HL-60/S4 (cell line): ENCODE measurements around the gene KLHL15.
"Not testable (repeated sequence)": the region's sequence is repeated elsewhere in the genome, so short reads cannot be mapped to it uniquely, and the experiment has no call there.

Experiments
- in situ Hi-C: fragments of 300-500 bp; cut with MboI; formaldehyde crosslinking; loops from 2 replicates; pipeline ENCODE4 v1.14.3; 2022; ENCODE audit warnings: low sequenced_read_pairs

KLHL15 gene

DNA sequence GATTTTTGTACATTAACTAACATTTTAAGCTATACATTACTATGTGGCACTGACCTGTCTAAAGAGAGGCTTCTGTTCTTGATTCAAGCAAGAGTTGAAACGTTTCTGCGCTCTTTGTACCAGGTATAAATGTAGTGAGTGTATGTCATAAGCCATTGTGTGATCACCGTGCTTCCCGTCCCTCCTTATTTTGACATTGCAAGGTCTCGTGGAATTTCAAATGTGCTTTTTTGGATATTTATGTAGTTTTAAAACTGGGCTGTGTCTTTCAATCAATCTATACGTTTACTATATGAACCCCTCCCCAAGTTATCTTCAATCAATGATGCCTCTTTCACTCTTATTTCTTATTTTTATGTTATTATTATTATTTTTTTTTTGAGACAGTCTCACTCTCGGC lies at the start of gene KLHL15:
Gene KLHL15, minus strand, starts transcription at position 101 of the 400 bp plus-strand sequence. CDS start 20,493 bp downstream, outside the sequence.
- in situ Hi-C loops: no loop called here

- in situ Hi-C loops: loop anchor here (25.0 kb wide), 1 partner anchor 383 kb away; no protein-coding TSS in a partner anchor
Measured at GRCh38 chrX:24069877-24070276, 42.9 kb upstream of the KLHL15 start.

DNA sequence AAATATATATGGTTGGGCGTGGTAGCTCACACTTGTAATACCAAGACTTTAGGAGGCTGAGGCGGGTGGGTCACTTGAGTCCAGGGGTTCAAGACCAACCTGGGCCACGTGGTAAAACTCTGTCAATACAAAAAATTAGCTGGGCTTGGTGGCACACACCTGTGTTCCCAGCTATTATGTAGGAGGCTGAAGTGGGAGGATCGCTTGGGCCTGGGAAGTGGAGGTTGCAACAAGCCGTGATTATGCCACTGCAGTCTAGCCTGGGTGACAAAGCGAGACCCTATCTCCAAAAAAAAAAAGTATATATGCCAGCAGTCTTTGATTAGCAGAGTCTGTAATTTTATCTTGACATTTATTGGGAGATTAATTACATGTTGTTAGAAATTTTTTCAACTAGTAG lies 36.5 kb upstream of the KLHL15 start:
- in situ Hi-C loops: loop anchor here (25.0 kb wide), 1 partner anchor 376 kb away; no protein-coding TSS in a partner anchor

GRCh38 chrX:24055043-24055356 lies 28.0 kb upstream of the KLHL15 start:
- in situ Hi-C loops: loop anchor here (25.0 kb wide), 1 partner anchor 368 kb away; no protein-coding TSS in a partner anchor

DNA sequence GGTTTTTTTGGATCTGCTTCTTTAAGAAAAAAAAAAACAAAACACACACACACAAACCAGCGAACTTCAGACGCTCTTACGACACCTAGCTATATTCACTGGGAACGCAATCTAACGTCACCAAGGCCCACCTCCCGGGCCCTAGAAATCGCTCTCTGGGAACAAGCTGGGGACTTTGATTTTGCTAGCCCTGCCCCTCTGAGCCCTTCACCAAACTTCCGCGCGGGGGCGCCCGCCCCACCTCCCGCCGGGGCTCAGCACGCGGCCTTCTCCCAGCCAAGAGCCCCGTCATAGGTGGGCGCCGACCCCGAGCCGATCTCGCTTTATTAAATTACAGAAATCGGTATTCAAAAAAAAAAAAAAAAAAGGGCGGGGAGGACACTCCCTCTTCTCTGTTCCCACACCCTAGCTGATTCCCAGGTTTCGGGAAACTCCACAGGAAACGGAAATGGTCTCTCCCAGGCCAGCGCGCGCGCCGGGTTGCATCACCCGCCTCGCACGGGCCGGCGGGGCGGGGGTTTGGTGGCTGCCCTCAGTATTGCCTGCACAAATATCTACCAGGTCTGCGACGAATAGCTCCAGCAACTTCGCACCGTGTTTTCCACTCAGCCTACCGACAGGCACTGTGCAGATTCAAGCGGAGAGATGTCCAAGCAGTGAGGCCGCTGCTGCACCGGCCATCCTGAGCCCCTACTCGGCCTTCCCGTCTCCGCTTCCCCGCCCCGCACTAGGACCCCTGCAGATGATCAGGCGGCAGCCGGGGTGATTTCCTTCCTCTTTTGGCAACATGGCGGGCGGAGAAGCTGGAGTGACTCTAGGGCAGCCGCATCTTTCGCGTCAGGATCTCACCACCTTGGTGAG lies 27.4 kb upstream of the KLHL15 start, which contains the start of gene EIF2S3:
Gene EIF2S3, plus strand, starts transcription at position 775 of the 861 bp plus-strand sequence. Its CDS starts 13 bp downstream, at position 788.
- in situ Hi-C loops: loop anchor here (25.0 kb wide), 1 partner anchor 367 kb away; no protein-coding TSS in a partner anchor

DNA sequence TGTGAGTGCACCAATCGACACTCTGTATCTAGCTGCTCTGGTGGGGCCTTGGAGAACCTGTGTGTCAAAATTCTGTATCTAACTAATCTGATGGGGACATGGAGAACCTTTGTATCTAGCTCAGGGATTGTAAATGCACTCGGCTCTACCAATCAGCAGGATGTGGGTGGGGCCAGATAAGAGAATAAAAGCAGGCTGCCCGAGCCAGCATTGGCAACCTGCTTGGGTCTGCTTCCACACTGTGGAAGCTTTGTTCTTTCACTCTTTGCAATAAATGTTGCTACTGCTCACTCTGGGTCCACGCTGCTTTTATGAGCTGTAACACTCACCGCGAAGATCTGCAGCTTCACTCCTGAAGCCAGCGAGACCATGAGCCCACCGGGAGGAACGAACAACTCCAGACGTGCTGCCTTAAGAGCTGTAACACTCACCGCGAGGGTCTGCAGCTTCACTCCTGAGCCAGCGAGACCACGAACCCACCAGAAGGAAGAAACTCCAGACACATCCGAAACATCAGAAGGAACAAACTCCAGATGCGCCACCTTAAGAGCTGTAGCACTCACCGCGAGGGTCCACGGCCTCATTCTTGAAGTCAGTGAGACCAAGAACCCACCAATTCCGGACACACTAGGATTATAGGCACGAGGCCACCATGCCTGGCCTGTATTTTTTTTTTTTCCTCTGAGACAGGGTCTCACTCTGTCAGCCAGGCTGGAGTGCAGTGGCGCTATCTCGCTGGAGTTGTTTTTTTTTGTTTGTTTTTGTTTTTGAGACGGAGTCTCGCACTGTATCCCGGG lies 23.7 kb upstream of the KLHL15 start:
- in situ Hi-C loops: loop anchor here (25.0 kb wide), 1 partner anchor 363 kb away; no protein-coding TSS in a partner anchor

GRCh38 chrX:24049643-24050042 lies 22.7 kb upstream of the KLHL15 start:
- in situ Hi-C loops: loop anchor here (25.0 kb wide), 1 partner anchor 362 kb away; no protein-coding TSS in a partner anchor

DNA sequence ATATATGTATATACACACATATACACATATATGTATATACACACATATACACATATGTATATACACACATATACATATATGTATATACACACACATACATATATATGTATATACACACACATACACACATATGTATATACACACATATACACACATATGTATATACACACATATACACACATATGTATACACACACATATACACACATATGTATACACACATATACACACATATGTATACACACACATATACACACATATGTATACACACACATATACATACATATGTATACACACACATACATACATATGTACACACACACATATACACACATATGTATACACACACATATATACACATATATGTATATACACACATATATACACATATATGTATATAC lies 19.1 kb upstream of the KLHL15 start:
- in situ Hi-C loops: not testable (repeated sequence)

- in situ Hi-C loops: no loop called here
Measured at GRCh38 chrX:24037729-24038128, 10.7 kb upstream of the KLHL15 start.

DNA sequence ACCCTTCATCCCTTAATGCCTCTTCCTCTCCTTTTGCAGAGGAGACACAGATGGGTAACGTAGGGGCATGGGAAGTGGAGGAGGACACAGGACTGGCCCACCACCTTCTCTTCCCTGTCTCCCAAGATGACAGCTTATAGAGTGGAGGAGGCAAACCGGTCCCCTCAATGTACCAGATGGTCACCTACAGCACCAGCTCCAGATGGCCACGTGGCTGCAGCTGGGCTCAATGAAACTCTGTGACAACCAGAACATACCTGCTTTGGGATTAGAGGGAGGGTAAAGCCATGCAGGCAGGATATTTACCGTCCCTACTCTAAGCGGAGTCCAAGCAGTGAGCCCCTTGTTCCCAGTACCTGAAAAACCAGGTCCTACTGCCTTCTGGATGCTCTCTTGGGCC lies 7.5 kb upstream of the KLHL15 start:
- in situ Hi-C loops: no loop called here

DNA sequence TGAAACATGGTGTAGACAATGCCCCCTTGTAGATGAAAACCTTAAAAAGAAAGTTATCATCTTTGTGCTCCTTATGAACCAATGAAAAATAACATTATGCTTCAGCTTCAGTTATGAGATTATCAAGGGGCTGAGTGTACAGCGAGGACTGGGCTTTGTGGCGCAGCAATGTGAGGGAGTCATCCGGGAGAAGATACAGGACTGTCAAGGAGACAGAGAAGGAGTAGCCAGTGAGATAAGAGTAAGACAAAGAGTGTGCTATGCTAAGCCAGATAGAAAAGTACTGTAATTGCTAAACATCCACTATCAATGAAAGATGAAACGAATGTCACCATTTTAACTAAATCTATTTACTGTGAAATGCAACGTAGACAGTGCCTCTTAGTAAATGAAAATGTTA lies 3.6 kb upstream of the KLHL15 start:
- in situ Hi-C loops: no loop called here

DNA sequence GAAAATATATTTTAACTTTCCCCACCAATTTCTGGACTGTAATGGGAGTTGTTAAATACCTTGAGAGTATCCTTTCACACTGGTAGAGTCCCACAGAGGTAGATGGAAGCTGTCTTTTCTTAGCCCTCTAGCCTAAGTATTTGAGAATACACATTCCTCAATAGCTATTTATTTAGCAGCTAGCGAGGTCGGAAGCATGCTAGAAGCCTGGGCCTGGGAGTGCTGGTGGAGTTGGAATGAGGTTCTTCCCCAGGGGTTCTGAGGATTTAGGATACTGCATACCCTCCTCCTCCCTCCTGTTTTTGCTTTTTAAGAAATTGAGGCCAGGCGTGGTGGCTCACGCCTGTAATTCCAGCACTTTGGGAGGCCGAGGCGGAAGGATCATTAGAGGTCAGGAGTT lies 999 bp upstream of the KLHL15 start:
- in situ Hi-C loops: no loop called here

- in situ Hi-C loops: no loop called here
Measured at GRCh38 chrX:24026432-24026831, 554 bp downstream of the KLHL15 start.

- in situ Hi-C loops: no loop called here
Measured at GRCh38 chrX:24025741-24026403, 1.1 kb downstream of the KLHL15 start.

DNA sequence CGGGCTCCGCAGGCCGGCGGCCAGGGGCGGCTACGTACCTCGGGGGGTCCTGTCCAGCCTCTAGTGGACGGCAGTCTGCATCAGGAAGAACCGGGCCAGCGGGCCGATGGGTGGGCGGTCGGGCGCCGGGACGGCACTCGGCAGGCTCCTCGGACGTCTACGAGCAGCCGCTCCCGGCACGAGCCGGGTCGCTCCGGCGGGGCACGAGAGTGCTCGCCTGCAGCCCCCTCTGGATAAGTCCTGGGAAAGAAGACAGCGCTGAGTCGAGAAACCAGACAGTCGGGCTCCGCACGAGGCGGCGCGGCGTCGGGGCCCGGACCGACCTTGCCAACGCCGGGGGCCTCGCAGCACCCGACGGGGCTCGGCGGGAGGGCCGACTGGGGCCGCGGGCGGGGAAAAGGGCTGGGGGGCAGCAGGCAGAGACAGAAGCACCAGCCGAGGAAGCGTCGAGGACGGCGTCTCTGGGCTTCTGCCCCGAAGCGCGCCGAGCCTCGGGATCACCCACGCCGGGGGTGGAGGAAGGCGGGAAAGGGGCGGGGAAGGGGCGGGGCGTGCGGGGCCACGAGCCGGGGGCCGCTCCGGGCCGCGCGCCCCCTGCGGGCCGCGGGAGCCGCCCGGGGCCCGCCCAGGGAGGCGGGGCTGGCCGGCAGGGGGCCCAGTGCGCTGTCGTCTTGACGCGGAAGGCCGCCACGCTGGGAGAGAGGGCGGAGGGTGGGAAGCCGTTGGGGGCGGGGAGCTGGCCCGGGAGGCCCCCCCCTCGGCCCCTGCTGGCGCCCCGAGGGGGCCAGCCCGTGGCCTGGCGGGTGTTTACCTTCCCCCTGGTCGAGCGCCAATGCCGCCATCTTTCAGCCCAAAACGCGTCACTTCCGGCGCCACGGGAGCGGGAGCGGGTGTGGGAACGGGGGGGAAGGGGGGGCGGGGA lies 1.9 kb downstream of the KLHL15 start:
- in situ Hi-C loops: no loop called here

DNA sequence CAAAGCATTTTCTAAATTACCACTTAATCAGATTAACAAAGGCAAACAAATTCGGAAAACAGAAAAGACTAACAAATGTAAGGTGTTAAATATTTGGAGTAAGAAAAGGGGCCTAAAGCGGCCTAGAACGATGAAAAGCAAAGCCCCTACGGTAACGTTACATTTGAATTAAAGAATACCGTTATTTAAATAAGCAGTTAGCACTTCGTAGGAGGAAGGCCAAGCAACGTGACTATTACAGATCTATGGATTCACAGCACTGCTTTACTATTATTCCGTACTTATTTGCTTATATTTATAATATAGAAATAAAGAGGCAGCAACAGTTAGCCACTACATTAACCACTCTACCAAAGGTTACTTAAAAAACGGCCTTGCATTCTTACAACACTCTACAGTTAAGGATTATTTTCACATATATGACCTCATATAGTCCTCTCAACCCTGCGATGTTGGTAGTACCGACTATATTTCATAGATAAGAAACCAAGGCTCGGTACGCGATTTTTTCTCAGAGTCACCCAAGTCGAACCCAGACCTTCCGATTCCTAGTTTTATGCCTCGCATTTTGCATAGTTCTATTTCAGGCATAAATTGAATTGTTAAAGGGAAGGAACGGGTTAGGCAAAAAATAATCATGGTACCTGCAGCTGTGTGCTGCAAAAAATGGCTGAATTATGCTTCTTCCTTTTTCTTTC lies 2.9 kb downstream of the KLHL15 start:
- in situ Hi-C loops: no loop called here

DNA sequence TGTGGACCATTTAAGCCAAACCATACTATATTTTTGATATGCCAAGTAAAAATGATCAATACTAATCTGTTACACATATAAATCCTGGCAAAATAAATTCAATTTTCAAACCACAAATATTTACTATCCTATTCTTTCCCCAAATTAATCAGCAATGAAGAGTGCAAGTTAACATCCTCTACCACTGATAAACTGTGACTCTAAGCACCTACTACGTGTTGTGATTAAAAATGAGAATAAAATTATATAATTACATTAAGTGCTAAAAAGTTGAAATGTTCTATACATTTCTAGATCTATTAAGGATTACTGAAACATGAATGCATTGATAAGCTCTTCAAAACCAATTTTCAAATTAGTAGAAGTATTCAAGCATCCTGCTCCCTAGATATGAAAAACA lies 3.4 kb downstream of the KLHL15 start:
- in situ Hi-C loops: no loop called here

GRCh38 chrX:24020306-24020876 lies 6.6 kb downstream of the KLHL15 start:
- in situ Hi-C loops: no loop called here

- in situ Hi-C loops: no loop called here
Measured at GRCh38 chrX:24019448-24019847, 7.5 kb downstream of the KLHL15 start.
